ENCODE results near the gene SLC66A2. TPM values are rescaled to one million over a fixed set of nuclear protein-coding genes. Genes with fewer than 3 reads are reported as not detected.
A peak's percentile ranks its signal among the peaks of the same experiment; 100 is the strongest.

SLC66A2 gene
- total RNA-seq, 1 experiment from 2014 or later: 13.0 TPM

DNA sequence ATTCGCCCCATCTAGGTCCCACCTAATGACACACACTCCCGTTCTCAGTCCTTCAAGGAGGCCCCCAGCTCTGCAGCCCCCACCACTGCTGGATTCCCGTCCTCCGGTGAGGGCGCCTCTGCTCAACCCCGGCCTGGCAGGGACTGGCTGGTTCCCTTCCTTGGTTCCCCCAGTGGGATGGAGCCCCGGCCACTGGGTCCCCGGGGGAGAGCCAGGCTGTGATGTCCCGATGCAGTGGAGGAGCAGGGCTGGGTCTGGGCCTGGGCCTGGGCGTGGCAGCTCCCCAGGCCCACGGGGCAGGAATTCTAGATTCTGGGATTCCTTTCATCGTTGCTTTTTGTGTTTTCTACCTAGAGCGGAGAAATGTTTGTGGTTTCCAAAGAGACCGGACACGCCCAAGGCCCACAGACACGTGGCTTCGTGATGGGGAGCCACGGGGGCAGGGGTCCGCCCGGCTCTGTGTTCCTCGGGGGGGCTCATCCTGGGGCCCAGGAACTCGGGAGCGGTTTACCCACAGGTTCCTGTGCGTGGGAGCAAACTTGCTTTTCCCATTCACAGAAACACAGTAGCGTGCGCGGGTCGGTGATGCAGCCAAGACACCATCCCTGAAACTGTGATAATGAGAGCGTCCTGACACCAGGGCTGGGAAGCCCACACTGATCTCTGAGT is 67.0 kb downstream of the SLC66A2 start:
- no peaks in the 10 kb centered on the region for H3K79me1 ChIP-seq (ENCODE audit: insufficient read depth, low read depth, low read length, poor library complexity, severe bottlenecking)
- DNase-seq: no peak
- H2AFZ ChIP-seq (ENCODE audit: low read length): no peak overlapping the region
- no peak overlapping the region for H3T11ph ChIP-seq (ENCODE audit: low read length)
- H3K4ac ChIP-seq (ENCODE audit: low read depth, low read length): no peak overlapping the region
- H3K23me2 ChIP-seq (ENCODE audit: insufficient read length, low read depth, low read length, poor library complexity, severe bottlenecking): no peaks in the 10 kb centered on the region
- no peak overlapping the region for H4K5ac ChIP-seq (ENCODE audit: insufficient read length, low read depth, low read length)
- peaks cover 5% of the 10 kb centered on the region for H3K27me3 Mint-ChIP-seq (ENCODE audit: low read depth)
- no peak overlapping the region for H3K9ac ChIP-seq (ENCODE audit: extremely low read depth, insufficient read length, low read length)
- H2BK120ac ChIP-seq (ENCODE audit: low read depth, low read length, poor library complexity, severe bottlenecking): no peak overlapping the region
- H3K23ac ChIP-seq (ENCODE audit: insufficient read length, low read depth, low read length): no peak overlapping the region
- H2AK5ac ChIP-seq (ENCODE audit: insufficient read length, low read length): no peak overlapping the region
- H2BK15ac ChIP-seq (ENCODE audit: low read depth, low read length): no peak overlapping the region
- no peaks in the 10 kb centered on the region for H3K27me3 ChIP-seq (ENCODE audit: insufficient read depth, low read length)
- H3K27ac ChIP-seq (ENCODE audit: insufficient read length, low read depth, low read length): no peak overlapping the region
- no peak overlapping the region; the same call in 1 of the 2 replicates for H3K14ac ChIP-seq (ENCODE audit: insufficient read depth, low read length)
- H3K4me3 Mint-ChIP-seq: no peak overlapping the region
- peaks cover 12 to 21% of the 10 kb centered on the region in 2 experiments for H3K9me3 Mint-ChIP-seq
- WGBS (ENCODE audit: extremely low coverage, insufficient read length, low lambda C conversion rate): no CpG with 5 or more reads among the region's 29 CpGs
- H2BK12ac ChIP-seq (ENCODE audit: insufficient read length, low read depth, low read length): no peak overlapping the region
- H2BK20ac ChIP-seq (ENCODE audit: low read depth, low read length, poor library complexity, severe bottlenecking): no peak overlapping the region
- no peak for TF ChIP-seq CTCF (conservative IDR thresholded peaks at IDR 0.05)
- no peaks in the 10 kb centered on the region for H4K20me1 ChIP-seq (ENCODE audit: control insufficient read depth, insufficient read depth, insufficient read length)
- H3K18ac ChIP-seq (ENCODE audit: insufficient read length, low read depth, low read length): no peak overlapping the region
- H3K56ac ChIP-seq (ENCODE audit: insufficient read length, low read depth, low read length): no peak overlapping the region
- H3K79me2 ChIP-seq (ENCODE audit: insufficient read depth, low read length): no peaks in the 10 kb centered on the region
- H3K27ac Mint-ChIP-seq: 0 out of 7 replicates have a peak overlapping the region, but pooled peaks of 1 of the 3 experiments have one; percentile 49
- no peak overlapping the region for H4K8ac ChIP-seq (replicated peaks; ENCODE audit: insufficient read length, low read depth, low read length)
- H2BK5ac ChIP-seq (ENCODE audit: insufficient read length, low read length): no peak overlapping the region
- H4K91ac ChIP-seq (ENCODE audit: insufficient read length, low read depth, low read length): no peak overlapping the region
- H3K4me2 ChIP-seq (ENCODE audit: insufficient read depth, insufficient read length, low read length): no peak overlapping the region
- H3K4me1 ChIP-seq (ENCODE audit: insufficient read depth, low read length): no peaks in the 10 kb centered on the region
- H3K36me3 Mint-ChIP-seq (ENCODE audit: insufficient read depth in 1 of 3, low read depth in 3 of 3): peaks cover 0 to 7% (median 0%) of the 10 kb centered on the region in 3 experiments; a peak in 2 of 7 replicates
- no peaks in the 10 kb centered on the region for H3K4me1 Mint-ChIP-seq
- H3K9me3 ChIP-seq (ENCODE audit: control insufficient read depth, low read depth, low read length): no peaks in the 10 kb centered on the region
